Hepatocyte (in vitro differentiated cells): ENCODE results near the gene VBP1.
A peak's percentile ranks its signal among the peaks of the same experiment; 100 is the strongest.

Experiments
- CTCF ChIP-seq: fragments of 200-600 bp; sonication (generic); IDR thresholded peaks from 2 replicates; pipeline ENCODE4 v1.5.1; 2016; ENCODE audit warnings: antibody characterized with exemption, mild to moderate bottlenecking; ENCODE audit not compliant: poor library complexity
- EZH2 ChIP-seq: fragments of 200-600 bp; sonication (generic); IDR thresholded peaks from 2 replicates; pipeline ENCODE4 v1.6.1; 2016; ENCODE audit warnings: antibody characterized with exemption, mild to moderate bottlenecking, borderline replicate concordance

- TF ChIP-seq CTCF (peak; percentile 37), EZH2 (no peak)
Measured at GRCh38 chrX:155216179-155216939, at the start of gene VBP1.
